CD4-positive, alpha-beta T cell treated with Interleukin-4 for 1 hour (primary cell): ENCODE measurements around the gene SPEM3.
A peak's percentile ranks its signal among the peaks of the same experiment; 100 is the strongest.
"Not testable (repeated sequence)": the region's sequence is repeated elsewhere in the genome, so short reads cannot be mapped to it uniquely, and the experiment has no call there.

Experiments used
- DNase-seq, 2 donors: peaks; one replicate each; pipeline ENCODE4 v3.0.0-alpha.2; 2020 to 2022

The SPEM3 gene

GRCh38 chr17:7443499-7444485 is 15.1 kb downstream of the SPEM3 start:
- no peak for DNase-seq

- DNase-seq: peak in 1 of 2 donors; percentile 50
These were observed 16.3 kb downstream of the SPEM3 start, which contains the start of gene CHRNB1 for GRCh38 chr17:7444682-7445618. Gene CHRNB1 (plus strand): TSS chr17:7445061. CDS start chr17:7445128, 67 bp downstream.

GRCh38 chr17:7445619-7445968 is 16.9 kb downstream of the SPEM3 start:
- peak in 1 of 2 donors; percentile 40 for DNase-seq

DNA sequence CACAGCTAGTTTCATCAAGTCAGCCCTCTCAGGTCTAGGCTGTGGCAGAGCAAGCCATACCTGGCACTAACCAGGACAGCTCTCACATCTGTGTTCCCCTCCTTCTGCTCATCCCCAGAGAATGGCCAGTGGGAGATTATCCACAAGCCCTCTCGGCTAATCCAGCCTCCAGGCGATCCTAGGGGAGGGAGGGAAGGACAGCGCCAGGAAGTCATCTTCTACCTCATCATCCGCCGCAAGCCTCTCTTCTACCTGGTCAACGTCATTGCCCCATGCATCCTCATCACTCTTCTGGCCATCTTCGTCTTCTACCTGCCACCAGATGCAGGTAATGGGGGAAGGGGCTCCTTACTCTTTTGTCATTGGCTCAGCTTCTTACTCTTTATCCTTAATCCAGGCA is 19.8 kb downstream of the SPEM3 start:
- DNase-seq: no peak

GRCh38 chr17:7459961-7460545 is 31.4 kb downstream of the SPEM3 start:
- no peak for DNase-seq

DNA sequence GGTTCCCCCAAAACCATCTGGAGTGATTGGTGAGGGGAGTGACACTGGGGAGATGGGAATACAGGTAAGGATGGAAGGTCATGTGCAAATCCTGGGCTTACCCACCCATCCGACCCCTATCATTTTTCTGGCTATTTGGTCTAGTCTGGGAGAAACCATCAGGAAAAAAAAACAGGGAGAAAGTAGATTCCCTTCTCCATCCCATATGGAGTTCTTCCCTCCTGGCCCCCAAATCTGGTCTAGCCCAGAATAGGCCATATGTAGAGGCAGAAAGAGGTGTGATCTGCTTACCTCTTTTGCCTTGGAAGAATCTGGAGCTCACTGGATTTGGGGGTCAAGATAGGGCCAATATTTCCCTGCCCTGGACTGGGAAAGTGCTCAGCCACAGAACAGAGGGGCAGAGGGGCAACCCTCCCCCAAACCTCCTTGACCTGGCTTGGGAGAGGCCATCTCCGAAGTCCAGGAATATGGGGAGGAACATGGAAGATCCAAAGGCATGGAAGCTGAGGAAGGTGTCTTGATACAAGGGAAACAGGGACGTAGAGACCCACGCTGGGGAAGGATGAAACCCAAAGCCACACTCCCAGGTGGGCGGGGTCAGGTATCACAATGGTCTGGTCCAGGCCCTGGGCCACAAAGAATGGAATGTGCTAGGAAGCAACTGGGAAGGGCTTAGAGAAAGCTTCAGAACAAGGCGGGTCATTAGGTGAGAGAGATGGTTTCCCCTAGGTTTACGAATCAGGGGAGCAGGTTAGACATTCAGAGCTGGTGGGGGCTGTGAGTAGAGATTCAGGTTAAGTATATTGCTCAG is 32.4 kb downstream of the SPEM3 start:
- DNase-seq: no peak

GRCh38 chr17:7462474-7463371 is 34.1 kb downstream of the SPEM3 start:
- no peak for DNase-seq

GRCh38 chr17:7463372-7463846 is 34.8 kb downstream of the SPEM3 start:
- no peak for DNase-seq

DNA sequence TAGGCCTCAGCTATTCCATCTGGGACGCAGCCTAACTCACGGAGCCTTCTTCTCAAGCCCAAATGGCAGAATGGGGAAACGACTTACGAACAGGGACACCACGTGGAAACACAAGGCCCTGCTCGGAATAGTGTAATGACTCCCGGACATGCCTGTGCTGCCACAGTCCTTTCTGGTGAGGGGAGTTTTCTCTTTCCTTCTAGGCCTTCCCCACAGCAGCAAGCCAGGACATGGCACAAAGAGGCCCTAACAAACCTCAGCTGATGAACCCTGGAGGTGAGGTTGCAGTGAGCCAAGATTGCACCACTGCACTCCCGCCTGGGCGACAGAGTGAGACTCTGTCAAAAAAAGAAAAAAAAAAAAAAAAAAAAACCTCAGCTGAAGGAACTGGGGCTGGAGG is 35.4 kb downstream of the SPEM3 start:
- DNase-seq: no peak

DNA sequence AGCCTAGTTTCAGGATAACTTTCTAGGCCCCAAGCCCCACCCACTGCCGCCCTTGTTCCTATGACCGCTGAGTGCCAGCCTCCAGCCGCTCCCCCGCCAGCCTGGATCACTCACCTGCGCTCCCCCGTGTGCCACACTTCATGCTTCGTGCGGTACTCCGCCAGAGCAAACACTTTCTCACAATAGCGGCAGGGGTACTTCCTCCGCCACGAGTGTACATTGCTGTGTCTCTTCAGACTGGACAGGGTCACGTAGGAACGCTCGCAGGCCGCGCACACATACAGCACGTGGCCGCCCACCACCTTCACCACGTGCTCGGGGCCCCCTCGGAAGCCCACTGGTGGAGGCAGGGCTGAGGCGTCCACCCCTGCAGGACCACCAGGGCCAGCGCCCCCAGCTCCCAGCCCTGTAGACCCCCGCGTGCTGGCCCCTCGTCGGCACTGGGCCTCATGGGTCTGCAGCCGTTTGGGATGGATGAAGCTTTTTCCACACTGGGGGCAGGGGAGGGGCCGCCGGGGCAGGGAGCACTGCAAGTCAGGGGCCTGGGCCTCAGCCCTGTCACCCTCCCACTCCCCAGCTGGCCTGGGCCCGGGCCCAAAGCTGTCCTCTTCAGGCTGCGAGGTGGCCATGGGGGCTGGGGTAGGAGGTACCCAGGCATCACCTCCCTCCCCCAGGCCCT is 37.1 kb downstream of the SPEM3 start:
- DNase-seq: no peak

DNA sequence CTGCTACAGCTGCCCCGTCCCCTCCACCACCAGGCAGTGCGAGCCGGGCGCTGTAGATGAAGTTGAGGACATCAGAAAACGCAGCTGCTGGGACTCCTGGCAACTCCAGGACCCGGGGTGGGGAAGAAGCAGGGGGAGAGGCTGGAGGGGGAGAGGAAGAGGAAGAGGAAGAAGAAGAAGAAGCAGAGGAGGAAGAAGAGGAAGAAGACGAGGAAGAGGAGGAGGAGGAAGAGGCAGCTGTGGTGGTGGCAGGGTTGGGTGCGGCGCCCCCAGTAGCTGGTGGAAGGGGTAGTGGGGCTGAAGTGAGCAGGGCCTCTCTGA is 37.6 kb downstream of the SPEM3 start:
- DNase-seq: no peak

DNA sequence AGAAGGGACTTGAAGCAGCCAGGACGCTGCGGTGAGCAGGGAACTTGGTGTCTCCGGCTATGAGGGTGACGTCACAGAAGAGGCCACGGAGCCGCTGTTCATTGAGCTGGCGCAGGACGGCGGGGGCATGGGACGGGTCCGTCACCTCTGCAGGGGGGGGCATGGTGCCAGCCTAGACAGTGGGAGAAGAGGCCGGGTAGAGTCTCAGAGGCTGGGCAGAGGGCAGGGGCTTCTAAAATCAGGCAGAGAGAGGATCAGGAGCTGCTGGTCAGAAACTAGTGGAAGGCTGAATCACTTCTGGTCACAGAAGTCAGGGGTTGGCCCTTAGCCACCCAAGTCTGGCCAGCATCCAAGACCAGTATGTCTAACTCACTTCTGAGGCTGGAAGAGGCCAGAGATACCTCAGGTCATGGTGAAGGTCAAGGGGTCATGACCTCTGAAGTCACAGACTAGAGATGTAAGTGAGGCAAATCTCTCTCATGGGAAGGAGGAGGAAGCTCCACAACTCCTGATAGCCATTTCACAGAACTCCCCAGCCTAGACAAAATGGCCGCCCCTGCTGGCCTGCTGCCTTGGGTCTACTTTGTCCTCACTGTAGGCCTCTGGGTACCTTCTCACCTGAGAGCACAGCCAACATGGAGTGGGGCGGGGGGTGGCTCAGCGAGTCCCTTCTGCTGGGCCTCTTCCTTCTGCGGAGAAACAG is 38.1 kb downstream of the SPEM3 start:
- DNase-seq: peak in 1 of 2 donors; percentile 52

- DNase-seq: no peak
These were observed 38.8 kb downstream of the SPEM3 start for GRCh38 chr17:7467498-7467897.

DNA sequence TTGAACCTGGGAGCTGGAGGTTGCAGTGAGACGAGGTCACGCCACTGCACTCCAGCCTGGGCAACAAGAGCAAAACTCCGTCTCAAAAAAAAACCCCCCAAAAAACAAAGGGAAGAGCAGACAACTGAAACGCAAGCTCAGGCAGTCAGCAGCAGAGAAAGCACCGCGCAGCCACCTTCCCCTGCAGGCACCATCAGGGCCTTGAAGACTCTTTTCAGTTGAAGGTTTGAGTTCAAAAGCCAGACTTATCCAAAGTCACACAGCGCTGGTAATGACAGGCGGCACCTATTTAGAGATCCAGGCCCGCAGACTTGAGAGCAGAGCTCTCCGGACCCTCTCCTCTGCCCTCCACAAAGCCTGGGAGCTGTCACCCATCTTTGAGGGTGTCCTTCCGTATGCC is 39.6 kb downstream of the SPEM3 start:
- no peak for DNase-seq

DNA sequence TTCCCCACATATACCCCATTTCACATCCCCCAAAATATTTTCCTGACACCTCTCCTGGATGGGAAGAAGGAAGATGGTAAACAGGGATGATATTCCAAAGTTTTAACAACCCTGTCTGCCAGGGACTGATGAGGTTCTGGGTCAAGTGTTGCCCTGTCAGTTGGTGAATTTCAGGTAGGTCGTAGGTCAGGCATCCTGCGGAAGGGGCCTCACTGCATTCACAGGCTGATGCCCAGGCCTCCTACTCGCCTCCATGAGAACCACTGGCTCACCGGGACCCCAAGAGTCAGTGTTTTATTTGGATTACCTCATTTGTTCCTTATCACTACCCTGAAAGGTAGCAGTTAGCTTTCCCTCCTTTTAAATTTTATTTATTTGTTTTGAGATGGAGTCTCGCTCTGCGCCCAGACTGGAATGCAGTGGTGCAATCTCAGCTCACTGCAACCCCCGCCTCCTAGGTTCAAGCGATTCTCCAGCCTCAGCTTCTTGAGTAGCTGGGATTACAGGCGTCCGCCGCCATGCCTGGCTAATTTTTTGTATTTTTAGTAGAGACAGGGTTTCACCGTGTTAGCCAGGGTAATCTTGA is 40.2 kb downstream of the SPEM3 start:
- no peak for DNase-seq

- not testable (repeated sequence) for DNase-seq
These were observed 41.2 kb downstream of the SPEM3 start for GRCh38 chr17:7469843-7470242.

DNA sequence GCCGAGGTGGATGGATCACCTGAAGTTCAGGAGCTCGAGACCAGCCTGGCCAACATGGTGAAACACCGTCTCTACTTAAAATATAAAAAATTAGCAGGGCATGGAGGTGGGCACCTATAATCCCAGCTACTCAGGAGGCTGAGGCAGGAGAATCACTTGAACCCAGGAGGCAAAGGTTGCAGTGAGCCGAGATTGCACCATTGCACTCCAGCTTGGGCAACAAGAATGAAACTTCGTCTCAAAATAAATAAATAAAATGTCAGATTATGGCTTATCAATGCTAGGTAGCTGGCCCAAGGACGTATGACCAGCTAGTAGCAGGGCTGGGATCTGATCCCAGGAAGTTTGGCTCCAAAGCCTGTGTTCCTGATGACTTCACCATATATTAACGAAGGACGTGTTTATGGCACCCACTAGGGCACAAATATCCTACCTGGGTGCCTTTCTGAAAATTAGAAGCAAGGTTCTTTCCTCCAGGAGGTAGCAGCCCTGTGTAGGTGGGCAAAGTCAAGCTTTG is 41.9 kb downstream of the SPEM3 start:
- not testable (repeated sequence) for DNase-seq

DNA sequence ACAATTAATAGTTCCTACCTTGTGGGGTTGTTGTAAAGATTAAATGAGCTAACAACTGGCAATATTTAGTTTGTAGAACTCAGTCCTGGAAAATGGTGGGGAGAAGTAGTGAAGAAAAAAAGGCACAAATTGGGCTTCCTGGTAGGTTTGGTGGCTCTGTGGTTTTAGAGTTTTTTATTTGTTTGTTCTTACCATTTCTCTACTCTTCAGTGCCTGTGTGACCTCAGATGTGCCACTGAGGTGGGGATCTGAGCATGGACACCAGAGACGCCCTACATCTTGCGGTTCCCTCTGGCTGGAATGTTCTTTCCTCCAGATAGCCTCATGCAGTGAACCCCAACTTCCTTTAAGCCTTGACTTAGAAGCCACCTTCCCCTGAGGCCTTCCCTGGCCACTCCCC is 43.1 kb downstream of the SPEM3 start:
- DNase-seq: no peak

GRCh38 chr17:7474767-7475166 is 46.1 kb downstream of the SPEM3 start:
- not testable (repeated sequence) for DNase-seq
